Stimulated activated CD8-positive, alpha-beta memory T cell treated with anti-CD3 and anti-CD28 coated beads, Interleukin-4, amount 100 ng/mL, for 24 hours (primary cell): ENCODE measurements around the gene CAPN1.
"Not testable (repeated sequence)": the region's sequence is repeated elsewhere in the genome, so short reads cannot be mapped to it uniquely, and the experiment has no call there.

Experiments
- DNase-seq: peaks from one replicate; pipeline ENCODE4 v3.0.0-alpha.2; 2020; ENCODE audit warnings: low read depth

CAPN1 gene

DNA sequence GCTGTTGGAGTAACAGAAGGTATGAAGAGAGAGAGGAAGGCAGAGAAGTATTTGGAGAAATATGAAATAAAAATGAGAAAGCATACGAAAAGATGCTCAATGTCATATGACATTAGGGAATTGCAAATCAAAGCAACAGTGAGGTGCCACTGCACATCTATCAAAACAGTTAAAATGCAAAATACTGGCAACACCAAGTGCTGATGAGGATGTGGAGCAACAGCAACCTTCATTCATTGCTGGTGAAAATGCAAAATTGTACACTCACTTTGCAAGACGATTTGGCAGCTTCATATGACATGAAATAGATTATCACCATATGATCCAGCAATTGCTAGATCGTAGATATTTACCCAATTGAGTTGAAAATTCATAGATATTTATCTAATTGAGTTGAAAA lies 21.1 kb upstream of the CAPN1 start:
- DNase-seq = no peak

- no peak for DNase-seq
These were observed 18.0 kb upstream of the CAPN1 start for GRCh38 chr11:65163684-65164083.

DNA sequence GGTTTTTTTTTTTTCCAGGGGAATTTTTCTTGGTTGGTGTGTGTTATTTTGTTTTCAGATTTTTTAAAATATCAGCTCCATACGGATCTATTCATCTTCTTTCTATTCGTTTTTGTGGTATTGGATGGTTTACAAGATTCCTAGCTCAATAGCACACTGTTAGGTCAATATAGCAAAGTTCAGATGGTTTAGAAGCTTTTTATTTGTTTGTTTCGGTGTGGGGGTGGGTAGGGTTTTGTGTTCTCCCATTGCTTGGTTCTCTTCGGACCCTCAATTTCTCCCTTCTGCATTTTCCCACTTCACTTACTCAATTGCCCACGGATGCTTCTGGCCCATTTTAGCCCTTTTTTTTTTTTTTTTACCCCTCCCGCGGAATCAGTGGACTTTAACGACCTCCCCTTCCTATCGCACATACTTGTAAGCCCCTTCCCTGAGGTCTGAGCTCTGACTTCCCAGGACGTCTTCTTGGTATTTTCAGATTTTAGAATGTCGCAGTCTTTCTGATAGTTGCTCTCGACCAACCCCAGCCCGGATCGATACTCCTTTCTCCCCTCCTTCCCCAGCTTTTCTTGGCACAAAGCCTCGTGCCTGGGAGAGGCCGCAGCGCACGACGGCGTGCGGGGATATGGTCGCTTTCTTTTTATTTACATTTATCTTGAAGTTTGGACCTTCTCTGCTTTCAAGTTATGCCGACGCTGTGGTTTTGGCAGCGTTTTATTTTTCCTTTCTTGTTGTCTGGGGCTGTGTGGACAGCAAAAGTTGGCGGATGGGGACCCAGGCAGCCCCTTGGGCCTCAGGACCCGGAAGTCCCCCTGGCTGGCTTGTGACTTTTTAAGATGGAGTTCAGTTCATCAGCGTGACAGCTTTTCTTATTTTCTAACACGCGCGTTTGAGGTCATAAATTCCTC lies 16.1 kb upstream of the CAPN1 start:
- DNase-seq = no peak

DNA sequence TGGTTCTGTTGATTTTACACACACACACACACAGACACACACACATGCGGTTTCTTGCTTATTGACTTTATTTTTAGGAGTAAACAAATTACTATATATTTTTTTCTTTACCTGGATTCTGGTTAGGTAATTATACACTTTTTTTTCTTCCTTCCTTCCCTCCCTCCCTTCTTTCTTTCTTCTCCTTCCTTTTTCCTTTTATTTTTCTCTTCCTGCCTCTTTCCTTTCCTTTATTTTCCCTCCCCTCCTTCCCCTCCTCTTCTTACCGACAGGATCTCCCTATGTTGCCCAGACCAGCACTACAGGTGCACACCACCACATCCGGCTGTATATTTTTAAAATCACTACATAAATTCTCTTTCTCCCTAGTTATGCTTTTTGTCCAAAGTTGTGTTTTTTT lies 14.8 kb upstream of the CAPN1 start:
- DNase-seq = no peak

GRCh38 chr11:65167656-65168055 lies 14.1 kb upstream of the CAPN1 start:
- DNase-seq = no peak

- DNase-seq = no peak
These were observed 12.5 kb upstream of the CAPN1 start for GRCh38 chr11:65169164-65169641.

- no peak for DNase-seq
These were observed 11.6 kb upstream of the CAPN1 start, which contains the start of gene SPDYC for GRCh38 chr11:65170058-65170534. TSS of gene SPDYC (plus strand) at chr11:65170233. CDS start at chr11:65171358, 1,125 bp downstream.

DNA sequence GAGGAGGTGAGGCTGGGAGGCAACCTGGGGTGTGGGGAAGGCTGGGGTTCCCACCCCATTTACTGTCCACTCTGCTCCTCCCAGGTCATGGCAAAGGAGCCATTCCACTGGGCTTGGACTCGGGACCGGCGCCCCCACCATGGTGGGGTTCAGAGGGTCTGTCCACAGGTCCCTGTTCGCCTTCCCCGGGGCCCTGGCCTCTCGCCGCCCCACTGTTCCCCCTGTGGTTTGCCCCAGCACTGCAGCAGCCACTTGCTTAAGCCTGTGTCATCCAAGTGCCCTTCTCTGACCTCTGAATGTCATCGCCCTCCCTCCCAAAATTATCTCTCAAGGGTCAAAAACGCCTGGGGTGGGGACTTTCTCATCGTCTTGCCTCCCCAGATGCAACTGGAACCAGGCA lies 9.1 kb upstream of the CAPN1 start:
- DNase-seq = no peak

GRCh38 chr11:65174571-65175010 lies 7.1 kb upstream of the CAPN1 start:
- DNase-seq = not testable (repeated sequence)

DNA sequence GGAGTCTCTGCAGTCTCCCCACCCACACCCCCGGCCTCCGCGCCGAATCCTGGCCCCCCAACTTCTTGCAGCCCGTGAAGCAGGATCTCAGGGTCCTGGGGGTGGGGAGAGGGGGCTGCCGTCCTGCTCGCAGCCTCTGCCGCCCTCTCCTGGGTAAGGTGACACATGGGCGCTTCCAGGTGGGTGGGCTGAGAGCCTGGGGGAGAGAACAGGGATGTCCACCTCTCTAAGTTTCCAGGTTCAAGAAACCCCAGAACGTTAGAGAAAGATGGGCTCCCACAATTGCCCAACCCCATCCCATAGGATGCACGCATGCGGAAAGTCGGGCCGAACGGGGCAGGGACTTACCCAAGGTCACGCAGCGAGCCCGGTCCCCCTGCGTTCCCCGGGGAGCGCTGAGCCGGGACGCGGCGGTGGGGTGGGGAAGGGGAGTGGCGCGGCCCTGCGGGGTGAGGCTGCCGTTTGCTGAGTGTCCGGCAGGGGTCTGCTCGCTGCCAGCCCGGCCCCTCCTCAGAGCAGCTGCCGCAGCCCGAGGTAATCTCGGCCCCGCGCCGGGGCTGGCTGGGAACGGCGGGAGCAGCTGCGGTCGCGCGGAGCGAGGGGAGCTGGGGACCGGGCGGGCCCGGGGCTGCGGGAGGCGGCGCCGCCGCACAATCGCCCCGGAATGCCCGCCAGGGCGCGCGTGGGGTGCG lies 705 bp upstream of the CAPN1 start:
- peak; percentile 35 for DNase-seq

DNA sequence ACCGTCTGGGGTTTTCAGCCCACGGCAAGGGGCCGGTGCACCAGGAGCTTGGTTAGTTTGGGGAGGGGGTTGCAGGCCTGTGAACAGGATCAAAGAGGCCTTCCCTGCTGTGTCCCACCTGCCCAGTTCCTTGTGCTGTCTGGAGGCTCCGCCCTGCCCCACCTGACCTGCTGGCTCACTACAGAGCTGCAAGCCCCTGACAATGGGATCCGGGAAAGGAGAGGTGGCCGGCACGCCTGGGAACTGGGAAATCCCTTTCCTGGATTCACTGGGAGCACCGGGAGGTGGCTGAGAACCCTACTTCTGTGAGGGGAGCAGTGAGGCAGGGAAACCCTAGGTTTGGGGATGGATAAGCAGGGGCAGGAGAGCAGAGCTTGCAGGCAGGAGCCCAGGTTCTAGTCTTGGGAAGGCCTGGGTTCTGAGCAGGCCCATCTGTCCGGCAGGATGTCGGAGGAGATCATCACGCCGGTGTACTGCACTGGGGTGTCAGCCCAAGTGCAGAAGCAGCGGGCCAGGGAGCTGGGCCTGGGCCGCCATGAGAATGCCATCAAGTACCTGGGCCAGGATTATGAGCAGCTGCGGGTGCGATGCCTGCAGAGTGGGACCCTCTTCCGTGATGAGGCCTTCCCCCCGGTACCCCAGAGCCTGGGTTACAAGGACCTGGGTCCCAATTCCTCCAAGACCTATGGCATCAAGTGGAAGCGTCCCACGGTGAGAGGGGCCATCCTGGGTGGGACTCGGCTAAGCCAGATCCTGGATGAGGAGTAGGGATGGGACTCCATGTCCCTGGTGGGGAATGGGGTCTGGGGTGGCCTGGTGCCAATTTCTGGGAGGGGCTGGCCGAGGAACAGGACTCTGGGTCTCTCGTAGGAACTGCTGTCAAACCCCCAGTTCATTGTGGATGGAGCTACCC lies 786 bp downstream of the CAPN1 start:
- no peak for DNase-seq

GRCh38 chr11:65183201-65183891 lies 1.6 kb downstream of the CAPN1 start:
- DNase-seq = no peak

DNA sequence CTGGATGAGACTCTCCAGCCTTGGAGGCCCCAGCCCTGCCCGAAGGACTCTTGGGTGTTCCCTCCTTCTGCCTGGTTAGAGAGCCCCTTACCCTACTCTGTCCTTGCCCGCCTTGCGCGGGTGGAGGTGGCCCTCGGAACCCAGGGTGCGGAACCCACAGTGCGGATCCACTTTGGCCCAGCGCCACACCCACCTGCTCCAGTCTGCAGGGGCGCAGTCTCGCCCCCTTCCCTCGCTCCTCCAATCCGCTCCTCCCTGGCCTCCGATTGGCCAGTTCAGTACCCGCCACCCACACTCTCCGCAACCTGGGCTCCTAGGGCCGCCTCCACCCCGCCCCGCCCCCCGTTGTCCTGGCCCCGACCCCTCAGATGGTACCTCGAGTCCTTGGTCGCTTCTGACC lies 2.4 kb downstream of the CAPN1 start:
- DNase-seq = no peak

- DNase-seq = no peak
These were observed 3.4 kb downstream of the CAPN1 start for GRCh38 chr11:65185171-65185570.

DNA sequence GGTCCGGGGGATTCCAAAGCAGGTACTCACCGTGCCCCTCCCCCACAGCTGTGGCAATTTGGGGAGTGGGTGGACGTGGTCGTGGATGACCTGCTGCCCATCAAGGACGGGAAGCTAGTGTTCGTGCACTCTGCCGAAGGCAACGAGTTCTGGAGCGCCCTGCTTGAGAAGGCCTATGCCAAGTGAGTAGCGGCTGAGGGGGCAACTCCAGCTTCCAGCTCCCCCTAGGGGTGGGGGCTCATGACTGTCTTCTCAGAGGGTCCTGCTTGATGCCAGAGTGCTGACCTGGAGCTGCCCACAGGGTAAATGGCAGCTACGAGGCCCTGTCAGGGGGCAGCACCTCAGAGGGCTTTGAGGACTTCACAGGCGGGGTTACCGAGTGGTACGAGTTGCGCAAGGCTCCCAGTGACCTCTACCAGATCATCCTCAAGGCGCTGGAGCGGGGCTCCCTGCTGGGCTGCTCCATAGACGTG lies 4.2 kb downstream of the CAPN1 start:
- DNase-seq = no peak

DNA sequence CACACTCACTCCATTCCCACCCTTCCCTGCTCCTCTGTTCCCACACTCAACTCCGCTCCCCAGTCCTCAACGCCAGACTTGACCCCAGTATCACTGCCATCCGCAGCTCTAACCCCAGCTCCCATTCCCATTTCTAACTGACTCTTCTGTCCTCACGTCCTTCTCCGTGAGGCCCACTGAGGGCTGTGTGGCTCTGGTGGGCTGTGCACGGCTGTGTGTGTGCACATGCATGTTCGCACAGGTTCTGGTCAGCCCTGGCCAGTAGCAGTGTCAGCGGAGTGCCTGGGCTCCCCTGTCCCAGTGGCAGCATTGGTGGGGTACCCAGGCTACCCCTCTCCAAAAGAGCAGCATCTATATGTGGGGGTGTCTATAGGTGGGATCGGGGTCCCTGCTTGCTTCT lies 5.0 kb downstream of the CAPN1 start:
- no peak for DNase-seq

GRCh38 chr11:65187146-65187675 lies 5.5 kb downstream of the CAPN1 start:
- DNase-seq = no peak

- no peak for DNase-seq
These were observed 6.3 kb downstream of the CAPN1 start for GRCh38 chr11:65187971-65188461.

DNA sequence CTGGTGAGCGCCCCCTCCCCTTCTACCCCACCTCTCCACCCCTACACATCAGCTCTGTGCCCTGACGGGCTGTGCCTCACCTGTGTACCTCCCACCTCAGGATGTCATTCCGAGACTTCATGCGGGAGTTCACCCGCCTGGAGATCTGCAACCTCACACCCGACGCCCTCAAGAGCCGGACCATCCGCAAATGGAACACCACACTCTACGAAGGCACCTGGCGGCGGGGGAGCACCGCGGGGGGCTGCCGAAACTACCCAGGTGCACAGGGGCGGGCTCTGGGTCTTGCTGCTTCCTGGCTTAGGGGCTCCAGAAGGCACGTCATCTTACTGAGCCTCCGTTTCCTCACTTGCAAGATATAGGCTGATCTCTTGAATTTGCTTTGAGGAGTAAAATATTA lies 6.8 kb downstream of the CAPN1 start:
- no peak for DNase-seq

- DNase-seq = no peak
These were observed 7.5 kb downstream of the CAPN1 start for GRCh38 chr11:65189191-65189590.

DNA sequence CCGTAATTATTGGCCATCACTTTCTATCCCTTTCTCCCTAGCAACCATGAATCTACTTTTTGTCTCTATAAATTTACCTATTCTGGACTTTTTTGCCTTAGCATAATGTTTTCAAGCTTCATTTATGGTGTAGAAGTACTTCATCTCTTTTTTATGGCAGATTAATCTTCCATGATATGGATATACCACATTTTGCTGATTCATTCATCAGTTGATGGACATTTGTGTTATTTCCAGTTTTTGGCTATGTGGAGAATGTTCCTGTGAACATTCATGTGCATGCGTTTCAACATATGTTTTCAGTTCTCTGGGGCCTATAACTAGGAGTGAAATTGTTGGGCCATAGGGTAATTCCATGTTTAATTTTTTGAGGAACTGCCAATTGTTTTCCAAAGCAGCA lies 12.8 kb downstream of the CAPN1 start:
- no peak for DNase-seq
